Sigmoid colon (tissue), 7 donors: ENCODE measurements around the gene IDI2. TPM values are rescaled to one million over a fixed set of nuclear protein-coding genes. Genes with fewer than 3 reads are reported as not detected.
"Not testable (repeated sequence)": the region's sequence is repeated elsewhere in the genome, so short reads cannot be mapped to it uniquely, and the experiment has no call there.

Experiments used
- DNase-seq: peaks from one replicate; pipeline ENCODE4 v3.0.0-alpha.2; 2019
- H3K27ac ChIP-seq, 4 donors: fragments of 200-600 bp; sonication (generic); one replicate each; pipeline ENCODE4 v1.5.1; 2016 to 2019; ENCODE audit warnings: mild to moderate bottlenecking in 1 of 4
- H3K27me3 ChIP-seq, 3 donors: fragments of 200-600 bp; sonication (generic); one replicate each; pipeline ENCODE4 v1.5.1; 2019; ENCODE audit warnings: mild to moderate bottlenecking in 1 of 3
- H3K36me3 ChIP-seq, 4 donors: fragments of 200-600 bp; sonication (generic); one replicate each; pipeline ENCODE4 v1.5.1; 2016 to 2019
- H3K4me1 ChIP-seq, 4 donors: fragments of 200-600 bp; sonication (generic); one replicate each; pipeline ENCODE4 v1.5.1; 2017 to 2019
- H3K4me3 ChIP-seq, 4 donors: fragments of 200-600 bp; sonication (generic); one replicate each; pipeline ENCODE4 v1.5.1; 2017 to 2019; ENCODE audit warnings: mild to moderate bottlenecking in 2 of 4, moderate library complexity in 1 of 4
- H3K9me3 ChIP-seq, 4 donors: fragments of 200-600 bp in 3 of 4; sonication (generic) in 3 of 4; one replicate each; pipeline versions ENCODE4 v1.5.1 to v1.6.1; 2013 to 2019
- EP300 ChIP-seq, 4 donors: sonication (generic); formaldehyde crosslinking; IDR thresholded peaks; one replicate each; pipeline ENCODE4 v1.6.1; 2017; ENCODE audit warnings: antibody characterized with exemption in 4 of 4
- POLR2A ChIP-seq, 2 donors: fragments of 450-650 bp; IDR thresholded peaks; one replicate each; pipeline ENCODE4 v1.6.1; 2016; ENCODE audit warnings: antibody characterized with exemption in 2 of 2, mild to moderate bottlenecking in 2 of 2, moderate library complexity in 2 of 2
- POLR2AphosphoS5 ChIP-seq, 4 donors: sonication (generic); formaldehyde crosslinking; IDR thresholded peaks; one replicate each; pipeline ENCODE4 v1.6.1; 2017; ENCODE audit warnings: antibody characterized with exemption in 4 of 4
- WGBS, 2 donors: extraction: QIAGEN DNeasy Blood & Tissue Kit; methylation state at CpG; one replicate each; pipeline ENCODE4 v1.1.7; 2013; 5-methylcytosine and 5-hydroxymethylcytosine counted together
- intact Hi-C: fragments of 100-400 bp; cut with DNase I; formaldehyde crosslinking; loops from one replicate; pipeline ENCODE4 v1.15.1; 2023
- polyA plus RNA-seq, 3 donors: library from polyadenylated mRNA; stranded (reverse); fragments of 200-250 nt; gene quantifications; one replicate each; pipeline ENCODE4 v1.2.3, GENCODE V29; 2013
- total RNA-seq, 4 donors: library from RNA; depleted of rRNA; stranded (reverse); fragments of >200 nt; gene quantifications; one replicate each; pipeline ENCODE4 v1.1.0, GENCODE V29; 2016
- TF ChIP-seq, protein P1 (sequence below), 4 experiments: fragments of 450-650 bp in 3 of 4; fragments of 200-600 bp in 1 of 4; IDR thresholded peaks; one replicate each; pipeline ENCODE4 v1.5.1; 2016 to 2019; ENCODE audit warnings: antibody characterized with exemption in 4 of 4, mild to moderate bottlenecking in 3 of 4, moderate library complexity in 2 of 4
- donor health status: healthy with polysubstance abuse.
- donor health status: Bipolar disorder and iron deficiency.
- donor health status: healthy.

The IDI2 gene
- total and polyA plus RNA-seq, 7 donors: not detected

DNA sequence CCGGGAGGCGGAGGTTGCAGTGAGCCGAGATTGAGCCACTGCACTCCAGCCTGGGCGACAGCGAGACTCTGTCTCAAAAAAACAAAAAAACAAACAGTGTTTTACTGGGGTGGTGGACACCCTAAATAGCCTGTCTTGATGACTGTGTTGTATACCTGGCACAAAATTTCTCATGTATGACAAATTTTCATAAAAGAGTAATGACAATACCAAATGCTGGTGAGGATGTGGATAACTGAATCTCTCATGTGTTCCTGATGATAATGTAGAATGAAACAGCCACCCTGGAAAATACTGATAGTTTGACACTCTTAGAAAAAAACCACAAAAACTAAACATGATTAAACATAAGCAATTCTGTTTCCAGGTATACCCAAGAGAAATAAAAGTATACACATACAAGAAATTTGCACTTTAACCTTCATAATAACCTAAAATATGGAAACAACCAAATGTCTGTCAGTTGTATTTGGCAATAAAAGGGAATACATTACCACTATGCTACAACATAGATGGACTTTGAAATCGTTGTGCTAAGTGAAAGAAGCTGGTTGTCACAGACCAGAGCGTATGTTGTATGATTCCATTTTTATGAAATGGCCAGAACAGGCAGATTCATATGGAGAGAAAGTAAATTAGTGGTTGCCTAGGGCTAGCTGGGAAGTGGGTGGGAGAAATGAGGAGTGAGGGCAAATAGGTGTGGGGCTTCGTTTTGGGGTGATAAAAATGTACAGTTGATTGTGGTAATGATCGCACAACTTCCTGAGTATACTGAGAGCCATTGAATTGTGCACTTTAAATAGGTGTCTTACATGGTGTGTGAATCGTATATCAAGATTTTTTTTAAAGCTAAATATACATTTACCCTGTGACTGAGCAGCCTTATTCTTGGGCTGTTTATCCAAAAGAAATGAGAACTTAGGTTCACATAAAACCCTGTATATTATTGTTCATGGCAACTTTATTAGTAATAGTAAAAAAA, 43.0 kb upstream of the IDI2 start:
- 55 to 82% methylated on average over 10 of the region's 10 CpGs for WGBS, 2 donors
- TF ChIP-seq POLR2A (IDR thresholded peaks at IDR 0.05) (no peak), EP300 (IDR thresholded peaks at IDR 0.05) (no peak), POLR2AphosphoS5 (IDR thresholded peaks at IDR 0.05) (no peak)
- TF ChIP-seq, protein P1, sequence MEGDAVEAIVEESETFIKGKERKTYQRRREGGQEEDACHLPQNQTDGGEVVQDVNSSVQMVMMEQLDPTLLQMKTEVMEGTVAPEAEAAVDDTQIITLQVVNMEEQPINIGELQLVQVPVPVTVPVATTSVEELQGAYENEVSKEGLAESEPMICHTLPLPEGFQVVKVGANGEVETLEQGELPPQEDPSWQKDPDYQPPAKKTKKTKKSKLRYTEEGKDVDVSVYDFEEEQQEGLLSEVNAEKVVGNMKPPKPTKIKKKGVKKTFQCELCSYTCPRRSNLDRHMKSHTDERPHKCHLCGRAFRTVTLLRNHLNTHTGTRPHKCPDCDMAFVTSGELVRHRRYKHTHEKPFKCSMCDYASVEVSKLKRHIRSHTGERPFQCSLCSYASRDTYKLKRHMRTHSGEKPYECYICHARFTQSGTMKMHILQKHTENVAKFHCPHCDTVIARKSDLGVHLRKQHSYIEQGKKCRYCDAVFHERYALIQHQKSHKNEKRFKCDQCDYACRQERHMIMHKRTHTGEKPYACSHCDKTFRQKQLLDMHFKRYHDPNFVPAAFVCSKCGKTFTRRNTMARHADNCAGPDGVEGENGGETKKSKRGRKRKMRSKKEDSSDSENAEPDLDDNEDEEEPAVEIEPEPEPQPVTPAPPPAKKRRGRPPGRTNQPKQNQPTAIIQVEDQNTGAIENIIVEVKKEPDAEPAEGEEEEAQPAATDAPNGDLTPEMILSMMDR (IDR thresholded peaks at IDR 0.05): no peak
- no peak for DNase-seq

DNA sequence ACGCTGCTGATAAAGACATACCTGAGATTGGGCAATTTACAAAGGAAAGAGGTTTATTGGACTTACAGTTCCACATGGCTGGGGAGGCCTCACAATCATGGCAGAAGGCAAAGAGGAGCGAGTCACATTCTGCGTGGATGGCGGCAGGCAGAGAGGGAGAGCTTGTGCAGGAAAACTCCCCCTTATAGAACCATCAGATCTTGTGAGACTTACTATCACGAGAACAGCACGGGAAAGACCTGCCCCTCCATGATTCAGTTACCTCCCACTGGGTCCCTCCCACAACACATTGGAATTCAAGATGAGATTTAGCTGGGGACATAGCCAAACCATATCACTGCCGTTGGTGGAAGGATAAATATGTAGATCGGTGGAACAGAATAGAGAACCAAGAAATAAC, 41.1 kb upstream of the IDI2 start:
- H3K27me3 ChIP-seq, intact Hi-C loops: not testable (repeated sequence)

More for the DNA sequence above, 43.0 kb upstream of the IDI2 start:
- peaks cover 0 to 16% (median 3%) of the 10 kb centered on the region in 4 donors for H3K36me3 ChIP-seq
- no peak overlapping the region for H3K4me3 ChIP-seq
- no peak overlapping the region for H3K27ac ChIP-seq
- H3K9me3 ChIP-seq: no peaks in the 10 kb centered on the region
- intact Hi-C loops: no loop called here
- no peaks in the 10 kb centered on the region for H3K27me3 ChIP-seq
- H3K4me1 ChIP-seq: peaks cover 0 to 7% (median 3%) of the 10 kb centered on the region in 4 donors

GRCh38 chr10:1064964-1065247, 39.2 kb upstream of the IDI2 start:
- H3K36me3 ChIP-seq: peaks cover 0 to 5% (median 0%) of the 10 kb centered on the region in 4 donors
- H3K4me3 ChIP-seq: no peak overlapping the region
- no peak overlapping the region for H3K27ac ChIP-seq
- TF ChIP-seq POLR2A (IDR thresholded peaks at IDR 0.05): no peak
- TF ChIP-seq, protein P1 (IDR thresholded peaks at IDR 0.05): no peak
- no peak for TF ChIP-seq EP300 (IDR thresholded peaks at IDR 0.05)
- TF ChIP-seq POLR2AphosphoS5 (IDR thresholded peaks at IDR 0.05): no peak
- H3K4me1 ChIP-seq: no peaks in the 10 kb centered on the region
- no peak for DNase-seq
- intact Hi-C loops: no loop called here
- no peaks in the 10 kb centered on the region for H3K9me3 ChIP-seq
- no peaks in the 10 kb centered on the region for H3K27me3 ChIP-seq
- WGBS, 2 donors: 95 to 96% methylated on average over 4 of the region's 4 CpGs

More for the DNA sequence above, 41.1 kb upstream of the IDI2 start:
- not testable (repeated sequence) for H3K27ac ChIP-seq, H3K36me3 ChIP-seq, H3K9me3 ChIP-seq, H3K4me3 ChIP-seq, H3K4me1 ChIP-seq, DNase-seq
- 96 to 97% methylated on average over 8 of the region's 8 CpGs for WGBS, 2 donors

DNA sequence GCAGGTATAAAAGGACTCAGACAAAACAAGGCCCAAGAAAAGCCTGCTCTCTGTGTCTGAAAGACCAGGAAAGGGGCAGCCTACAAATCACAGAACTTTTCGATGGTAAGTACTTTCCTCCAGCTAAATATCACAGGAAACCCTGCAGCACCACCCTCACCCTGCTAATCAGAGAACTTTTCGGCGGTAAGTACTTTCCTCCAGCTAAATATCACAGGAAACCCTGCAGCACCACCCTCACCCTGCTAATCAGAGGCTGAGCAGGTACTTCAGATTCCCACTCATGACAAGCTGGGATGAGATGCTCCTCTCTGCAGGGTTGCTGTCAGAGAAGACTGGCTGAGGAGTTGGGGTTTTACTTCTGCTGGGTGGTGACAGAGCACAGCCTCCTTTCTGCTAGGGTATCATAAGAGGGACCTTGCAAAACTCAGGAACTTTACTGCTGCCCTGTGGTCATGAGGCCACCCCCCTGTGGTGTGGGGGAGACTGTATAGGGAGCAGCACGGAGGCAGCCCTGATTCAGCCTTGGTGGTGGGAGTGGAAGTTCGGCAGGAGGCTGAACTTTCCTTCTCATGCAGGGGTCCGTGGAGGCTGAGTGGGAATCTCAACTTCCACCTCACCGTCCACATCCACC, 37.7 kb upstream of the IDI2 start:
- DNase-seq: no peak
- intact Hi-C loops: no loop called here
- TF ChIP-seq, protein P1 (IDR thresholded peaks at IDR 0.05): no peak
- TF ChIP-seq EP300 (IDR thresholded peaks at IDR 0.05) (no peak), POLR2A (IDR thresholded peaks at IDR 0.05) (no peak), POLR2AphosphoS5 (IDR thresholded peaks at IDR 0.05) (no peak)
- Histone ChIP-seq H3K27me3 (no peaks in the 10 kb centered on the region), H3K36me3 (peaks cover 0 to 5% (median 0%) of the 10 kb centered on the region in 4 donors), H3K9me3 (no peaks in the 10 kb centered on the region), H3K4me1 (peaks cover 0 to under 1% (median 0%) of the 10 kb centered on the region in 4 donors), H3K27ac (no peak overlapping the region), H3K4me3 (no peak overlapping the region)
- WGBS, 2 donors: 68 to 92% methylated on average over 7 of the region's 7 CpGs
